ENCODE data around the gene DGCR6.

- TF ChIP-seq CTCF (IDR thresholded peaks at IDR 0.05; ENCODE audit: poor library complexity) (no peak), EZH2 (IDR thresholded peaks at IDR 0.05; ENCODE audit: borderline replicate concordance) (no peak)
These were observed 18.0 kb upstream of the DGCR6 start for GRCh38 chr22:18888115-18888514.

Measured in hepatocyte (in vitro differentiated cells).